Gastrocnemius medialis (tissue), 4 donors: ENCODE data around the gene MGST1.

Source experiments
- CTCF ChIP-seq, 5 experiments: fragments of 450-650 bp in 3 of 5; fragments of 200-600 bp in 2 of 5; sonication (generic) in 2 of 5; IDR thresholded peaks in 4 of 5; conservative IDR thresholded peaks in 1 of 5; 1 replicate in 4 of 5; 2 replicates in 1 of 5; pipeline ENCODE4 v1.5.1; 2016 to 2019; ENCODE audit warnings: antibody characterized with exemption in 5 of 5, mild to moderate bottlenecking in 3 of 5, moderate library complexity in 3 of 5
- POLR2A ChIP-seq, 2 donors: fragments of 450-650 bp; IDR thresholded peaks; one replicate each; pipeline ENCODE4 v1.6.1; 2017; ENCODE audit warnings: antibody characterized with exemption in 2 of 2, mild to moderate bottlenecking in 2 of 2, moderate library complexity in 2 of 2

GRCh38 chr12:16369156-16369555 is 21.7 kb downstream of the MGST1 start:
- TF ChIP-seq POLR2A (IDR thresholded peaks at IDR 0.05) (no peak), CTCF (IDR thresholded peaks at IDR 0.05 in 4 of 5, conservative IDR thresholded peaks at IDR 0.05 in 1 of 5) (no peak)
